Inferior parietal cortex (tissue), 1 donor: ENCODE results near the gene ZNF562.
"Not testable (repeated sequence)": the region's sequence is repeated elsewhere in the genome, so short reads cannot be mapped to it uniquely, and the experiment has no call there.

Experiments
- DNase-seq: peaks from one replicate; pipeline ENCODE4 v3.0.0-alpha.2; 2016; ENCODE audit errors: extremely low spot score

Gene ZNF562

GRCh38 chr19:9674663-9675357, at the start of gene ZNF562:
Gene ZNF562, minus strand, starts transcription at chr19:9675100. Its CDS starts 14,356 bp downstream, at chr19:9660744.
- peak; percentile 92 for DNase-seq

GRCh38 chr19:9724157-9724556, 49.3 kb upstream of the ZNF562 start:
- no peak for DNase-seq

- no peak for DNase-seq
Observed at GRCh38 chr19:9721861-9722260, 47.0 kb upstream of the ZNF562 start.

DNA sequence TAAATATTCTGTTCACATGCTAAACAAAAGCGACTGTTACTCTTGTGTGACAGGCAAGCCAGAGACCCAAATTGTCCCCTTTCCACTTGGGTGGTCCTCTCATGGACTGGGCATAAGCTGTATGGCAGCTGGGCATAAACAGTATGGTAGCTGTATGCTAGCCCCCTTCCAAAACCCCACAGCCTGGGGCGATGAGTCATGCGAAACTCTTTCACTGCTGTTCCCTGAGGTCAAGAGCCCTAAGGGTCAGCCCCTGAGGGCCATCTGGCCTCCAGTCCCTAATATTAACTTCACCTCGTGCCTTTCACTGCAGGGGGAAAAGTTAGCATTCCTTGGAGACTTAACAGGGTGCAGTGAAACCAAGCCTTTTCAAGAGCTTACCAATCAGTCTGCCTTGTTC, 45.6 kb upstream of the ZNF562 start:
- no peak for DNase-seq

DNA sequence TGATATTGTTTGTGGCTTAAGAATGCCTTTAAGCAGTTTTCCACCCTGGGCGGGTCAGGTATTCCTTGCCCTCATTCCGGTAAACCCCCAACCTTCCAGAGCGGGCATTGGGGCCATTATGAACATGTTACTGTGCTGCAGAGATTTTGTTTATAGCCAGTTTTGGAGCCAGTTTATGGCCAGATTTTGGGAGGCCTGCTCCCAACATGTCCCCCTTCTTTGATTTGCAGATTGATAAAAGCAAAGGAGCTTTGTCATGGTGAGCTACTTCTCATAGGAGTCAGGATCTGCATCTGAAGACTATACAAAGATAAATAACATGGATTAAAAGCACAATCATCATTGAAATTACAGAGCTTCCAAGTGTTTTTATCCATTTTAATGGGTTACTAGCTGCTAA, 36.9 kb upstream of the ZNF562 start:
- DNase-seq: no peak

DNA sequence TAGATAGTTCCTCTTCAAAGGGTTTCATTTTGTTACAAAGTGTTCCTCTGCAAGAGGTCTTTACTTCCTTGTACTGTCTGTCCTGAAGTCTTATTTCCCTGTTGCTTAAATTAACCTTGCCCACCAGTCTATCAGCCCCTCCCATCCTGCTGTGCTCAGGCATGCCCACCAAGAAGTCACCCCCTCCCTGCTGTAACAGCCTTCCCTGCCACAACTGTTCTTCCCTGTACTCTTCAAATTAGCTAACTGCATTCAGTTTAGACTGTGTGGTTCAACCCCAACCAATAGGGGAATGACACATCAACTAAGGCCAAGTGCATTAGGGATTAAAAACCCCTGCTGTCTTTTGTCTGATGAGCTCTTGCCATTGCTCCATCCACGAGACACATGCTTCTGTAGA, 34.4 kb upstream of the ZNF562 start:
- DNase-seq: no peak

DNA sequence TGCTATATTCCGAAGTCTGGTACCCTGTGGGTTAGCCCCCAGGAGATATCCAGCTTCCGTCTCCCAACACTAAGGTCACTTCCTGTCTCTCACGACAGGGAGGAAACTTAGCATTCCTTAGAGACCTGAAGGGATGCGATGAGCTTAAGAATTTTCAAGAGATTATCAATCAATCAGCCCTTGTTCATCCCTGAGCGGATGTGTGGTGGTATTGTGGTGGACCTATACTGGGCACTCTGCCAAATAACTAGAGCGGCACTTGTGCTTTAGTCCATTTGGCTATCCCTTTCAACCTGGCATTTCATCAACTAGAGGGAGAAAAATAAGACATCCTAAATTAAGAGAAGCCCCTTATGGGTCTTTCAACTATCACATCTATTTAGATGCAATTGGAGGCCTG, 30.9 kb upstream of the ZNF562 start:
- no peak for DNase-seq

- no peak for DNase-seq
Observed at GRCh38 chr19:9702186-9702585, 27.3 kb upstream of the ZNF562 start.

DNA sequence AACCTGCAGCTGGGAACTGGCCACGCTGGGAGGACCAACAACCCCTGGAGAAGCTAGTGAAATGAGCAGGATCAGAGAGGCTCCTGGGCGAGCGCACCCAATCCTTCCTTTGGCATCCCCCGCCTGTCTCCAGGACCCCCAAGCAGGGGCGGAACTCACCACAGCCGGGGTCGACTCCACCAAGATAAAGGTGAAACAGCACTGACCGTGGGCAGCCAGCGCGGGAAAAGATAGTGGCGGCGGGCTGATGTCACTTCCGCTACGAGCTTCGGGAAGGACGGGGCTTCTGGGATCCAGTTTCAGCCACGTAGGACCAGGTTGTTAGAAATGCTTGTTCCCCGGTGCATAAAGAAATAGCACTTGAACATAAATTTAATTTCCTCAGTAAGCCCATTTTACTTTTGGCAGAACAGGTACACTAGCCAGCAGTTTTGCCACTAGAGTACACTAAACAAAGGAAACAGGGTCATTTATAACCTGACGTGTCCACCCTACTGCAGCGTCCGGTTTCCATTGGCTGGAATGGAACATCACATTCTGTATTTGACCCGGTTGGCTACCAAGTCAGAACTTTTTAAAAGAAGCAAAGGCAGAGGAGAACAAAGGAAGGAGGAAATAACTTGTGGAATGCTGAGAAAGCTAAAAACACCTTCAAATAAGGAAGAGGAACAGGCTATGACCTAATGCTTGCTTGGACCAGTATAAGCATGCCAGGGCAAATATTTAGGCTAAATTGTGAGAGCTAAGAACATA, 25.5 kb upstream of the ZNF562 start:
- DNase-seq: no peak

DNA sequence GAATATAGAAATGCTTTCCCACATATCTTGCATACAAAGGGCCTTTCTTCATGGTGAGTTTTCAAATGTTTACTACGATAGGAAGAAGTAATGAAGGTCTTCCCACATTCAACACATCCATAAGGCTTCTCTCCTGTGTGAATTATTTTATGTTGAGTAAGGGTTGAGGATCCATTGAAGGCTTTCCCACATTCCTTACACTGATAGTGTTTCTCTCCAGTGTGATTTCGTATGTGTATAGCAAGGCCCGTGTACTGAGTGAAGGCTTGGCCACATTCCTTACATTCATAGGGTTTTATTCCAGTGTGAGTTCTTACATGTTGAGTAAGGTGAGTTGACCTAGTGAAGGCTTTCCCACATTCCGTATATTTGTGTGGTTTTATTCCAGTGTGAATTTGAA, 15.4 kb upstream of the ZNF562 start:
- not testable (repeated sequence) for DNase-seq

- not testable (repeated sequence) for DNase-seq
Observed at GRCh38 chr19:9679996-9680395, 5.1 kb upstream of the ZNF562 start.

GRCh38 chr19:9675358-9675901, 530 bp upstream of the ZNF562 start:
- not testable (repeated sequence) for DNase-seq

- no peak for DNase-seq
Observed at GRCh38 chr19:9673912-9674662, 813 bp downstream of the ZNF562 start.

DNA sequence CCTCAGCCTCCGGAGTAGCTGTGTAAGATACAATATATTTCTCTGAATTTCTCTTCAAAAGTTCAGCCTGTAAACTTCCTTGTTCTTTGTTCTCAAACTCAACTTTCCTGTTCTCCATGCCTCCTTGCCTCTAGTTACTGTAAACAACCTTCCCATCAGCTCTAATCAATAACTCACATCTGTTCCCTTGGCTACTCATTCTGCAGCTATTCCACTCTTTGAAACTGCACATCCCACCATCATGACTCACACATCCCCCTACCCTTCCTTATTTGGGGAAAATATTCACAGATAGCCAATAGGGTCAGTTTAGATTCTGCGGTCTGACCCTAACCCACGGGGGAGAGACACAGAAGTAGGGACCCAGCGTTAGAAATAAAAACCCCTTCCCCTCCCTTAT, 2.0 kb downstream of the ZNF562 start:
- no peak for DNase-seq

DNA sequence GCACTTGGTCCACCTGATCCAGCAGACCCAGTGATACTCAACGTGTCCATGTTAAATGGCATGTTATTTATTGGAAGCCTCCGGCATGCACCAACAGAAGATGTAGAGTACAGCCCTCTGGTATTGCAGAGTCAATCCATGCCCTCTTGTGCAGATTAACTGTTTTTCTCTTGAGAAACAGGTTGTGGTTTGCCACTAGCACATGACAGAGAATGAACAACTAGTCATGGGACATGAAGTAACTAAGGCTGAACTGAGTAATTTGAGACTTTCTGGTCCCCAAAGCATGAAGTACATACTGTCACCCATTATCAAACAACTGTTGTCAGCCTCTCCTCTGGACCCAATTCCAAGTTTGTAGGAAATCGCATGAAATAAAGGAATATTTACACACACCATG, 3.2 kb downstream of the ZNF562 start:
- no peak for DNase-seq

GRCh38 chr19:9668544-9668943, 6.4 kb downstream of the ZNF562 start:
- DNase-seq: no peak

DNA sequence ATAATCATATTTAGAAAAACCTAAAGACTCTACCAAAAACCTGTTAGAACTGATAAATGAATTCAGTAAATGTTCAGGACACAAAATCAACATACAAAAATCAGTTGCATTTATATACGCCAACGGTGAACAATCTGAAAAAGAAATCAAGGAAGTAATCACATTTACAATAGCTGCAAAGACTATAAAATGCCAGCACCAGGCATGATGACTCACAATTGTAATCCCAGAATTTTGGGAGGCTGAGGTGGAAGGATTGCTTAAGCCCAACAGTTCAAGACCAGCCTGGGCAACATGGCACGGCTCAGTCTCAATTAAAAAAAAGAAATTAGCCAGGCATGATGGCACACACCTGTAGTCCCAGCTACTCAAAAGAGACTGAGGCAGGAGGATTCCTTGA, 7.0 kb downstream of the ZNF562 start:
- no peak for DNase-seq

DNA sequence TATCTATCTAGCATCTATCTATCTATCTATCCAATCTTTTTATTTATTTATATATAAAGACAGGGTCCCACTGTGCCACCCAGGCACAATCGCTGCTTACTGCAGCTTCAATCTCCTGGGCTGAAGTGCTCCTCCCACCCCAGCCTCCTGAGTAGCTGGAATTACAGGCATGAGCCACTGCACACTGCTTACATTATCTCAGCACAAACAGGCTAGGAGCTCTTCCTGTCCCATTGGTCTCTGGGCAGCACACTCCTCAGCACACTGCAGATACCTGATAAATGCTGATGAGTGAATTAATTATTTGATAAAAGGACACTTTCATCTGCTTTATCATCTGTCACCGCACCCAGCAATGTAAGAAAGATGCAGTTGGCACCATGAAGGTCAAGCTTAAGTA, 16.1 kb downstream of the ZNF562 start:
- DNase-seq: no peak

DNA sequence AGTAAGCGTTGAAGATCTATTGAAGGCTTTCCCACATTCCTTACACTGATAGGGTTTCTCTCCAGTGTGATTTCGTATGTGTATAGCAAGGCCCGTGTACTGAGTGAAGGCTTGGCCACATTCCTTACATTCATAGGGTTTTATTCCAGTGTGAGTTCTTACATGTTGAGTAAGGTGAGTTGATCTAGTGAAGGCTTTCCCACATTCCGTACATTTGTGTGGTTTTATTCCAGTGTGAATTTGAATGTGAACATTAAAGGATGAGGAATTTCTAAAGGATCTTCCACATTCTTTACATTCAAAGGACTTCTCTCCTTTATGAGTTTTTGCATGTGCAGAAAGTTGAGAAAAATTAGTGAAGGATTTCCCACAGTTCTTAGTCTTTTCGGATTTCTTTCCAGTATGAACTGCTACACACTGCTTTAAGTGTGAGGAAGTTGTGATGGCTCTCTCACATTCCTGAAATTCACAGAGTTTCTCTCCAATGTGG, 21.8 kb downstream of the ZNF562 start:
- not testable (repeated sequence) for DNase-seq

DNA sequence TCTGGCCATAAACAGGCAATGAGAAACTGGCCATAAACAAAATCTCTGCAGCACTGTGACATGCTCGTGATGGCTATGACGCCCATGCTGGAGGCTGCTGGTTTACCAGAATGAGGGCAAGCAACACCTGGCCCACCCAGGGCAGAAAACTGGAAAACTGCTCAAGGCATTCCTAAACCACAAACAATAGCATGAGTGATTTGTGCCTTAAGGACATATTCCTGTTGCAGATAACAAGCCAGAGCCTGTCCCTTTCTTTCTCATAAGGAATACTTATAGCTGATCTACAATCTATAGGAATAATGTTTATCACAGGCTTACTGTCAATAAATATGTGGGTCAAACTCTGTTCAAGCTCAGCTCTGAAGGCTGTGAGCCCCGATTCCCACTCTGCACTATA, 23.4 kb downstream of the ZNF562 start:
- not testable (repeated sequence) for DNase-seq

- DNase-seq: no peak
Observed at GRCh38 chr19:9650345-9650744, 24.6 kb downstream of the ZNF562 start.

DNA sequence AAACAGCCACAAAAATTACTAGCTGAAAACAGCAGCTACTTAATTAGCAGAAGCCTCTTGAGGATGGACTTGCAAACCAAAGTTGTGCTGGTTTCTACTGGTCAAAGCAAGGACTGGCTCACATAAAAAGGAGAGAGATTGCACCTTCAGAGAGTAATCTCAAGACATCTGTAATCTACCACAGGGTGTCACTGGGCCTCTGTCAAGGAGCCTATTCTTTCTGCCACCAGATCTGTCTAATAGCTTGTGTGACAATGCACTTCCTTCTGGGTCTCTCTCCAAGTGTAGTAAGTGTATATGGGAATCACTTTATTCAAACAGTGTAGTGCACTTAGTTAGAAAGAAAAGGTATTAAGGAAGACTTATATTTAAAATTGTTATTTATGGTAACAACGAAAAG, 29.4 kb downstream of the ZNF562 start:
- DNase-seq: no peak
